ENCODE data around the gene MINDY3.

MINDY3 gene

GRCh38 chr10:15843695-15844094, 16.6 kb downstream of the MINDY3 start:
- no peak for ATAC-seq
- no peak for DNase-seq
- no peak overlapping the region for H3K4me3 Mint-ChIP-seq
- peaks cover 19% of the 10 kb centered on the region for H3K36me3 Mint-ChIP-seq (ENCODE audit: low read depth)
- H3K27me3 Mint-ChIP-seq, result no peaks in the 10 kb centered on the region
- H3K9me3 Mint-ChIP-seq, result no peaks in the 10 kb centered on the region
- no peak overlapping the region for H3K27ac Mint-ChIP-seq
- H3K4me1 Mint-ChIP-seq, result peaks cover 17% of the 10 kb centered on the region

DNA sequence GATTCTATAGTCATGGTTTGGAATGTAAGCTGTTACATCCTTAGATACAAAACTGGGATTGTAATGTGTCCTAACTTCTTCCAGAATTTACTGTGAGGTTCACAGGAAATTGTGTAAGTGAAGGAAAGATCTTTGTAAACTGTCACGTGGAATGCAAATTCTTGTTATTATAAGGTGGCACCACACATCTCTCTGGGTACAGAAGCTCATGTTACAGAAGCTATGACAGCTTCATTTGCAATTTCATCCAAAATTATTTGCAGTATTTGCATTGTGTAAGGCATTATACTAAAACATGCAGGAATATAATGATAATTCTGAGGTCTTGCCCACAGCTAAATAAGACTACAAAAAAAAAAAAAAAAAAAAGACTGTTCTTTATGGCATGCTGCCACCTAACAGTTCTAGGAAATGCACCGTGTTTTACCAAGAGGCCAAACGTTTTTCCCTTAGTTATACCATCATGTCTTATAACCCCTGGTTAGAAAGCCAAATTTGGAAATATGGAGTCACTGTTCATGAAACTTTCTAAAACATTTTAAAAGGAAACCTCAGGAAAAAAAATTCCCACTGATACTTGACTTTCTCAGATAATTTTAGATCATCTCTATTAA, 17.6 kb downstream of the MINDY3 start:
- ATAC-seq (no peak), DNase-seq (no peak)
- peaks cover 13% of the 10 kb centered on the region for H3K36me3 Mint-ChIP-seq (ENCODE audit: low read depth)

DNA sequence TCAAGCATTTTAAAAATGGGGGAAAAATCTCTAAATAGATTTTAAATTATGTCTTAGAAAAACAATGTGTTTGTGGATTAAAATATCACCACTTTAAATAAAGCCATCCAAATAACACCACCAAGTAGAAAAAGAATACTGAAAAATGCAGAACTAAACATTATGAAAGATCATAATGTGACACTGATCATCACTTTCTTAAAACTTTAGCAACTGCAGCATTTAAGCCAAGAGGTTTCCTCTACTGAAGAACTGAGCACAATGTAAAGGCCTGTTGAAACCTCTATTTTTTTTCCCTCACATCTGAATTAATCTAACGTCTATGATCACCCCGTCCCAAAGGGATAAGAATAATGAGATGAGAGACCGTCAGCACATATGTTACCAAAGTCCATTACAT, 18.6 kb downstream of the MINDY3 start:
- ATAC-seq (no peak), DNase-seq (no peak)
- peaks cover 10% of the 10 kb centered on the region for H3K36me3 Mint-ChIP-seq (ENCODE audit: low read depth)
- no peaks in the 10 kb centered on the region for H3K27me3 Mint-ChIP-seq
- no peaks in the 10 kb centered on the region for H3K9me3 Mint-ChIP-seq
- H3K4me1 Mint-ChIP-seq, result peaks cover 17% of the 10 kb centered on the region
- no peak overlapping the region for H3K27ac Mint-ChIP-seq
- no peak overlapping the region for H3K4me3 Mint-ChIP-seq

More for the DNA sequence above, 17.6 kb downstream of the MINDY3 start:
- no peaks in the 10 kb centered on the region for H3K27me3 Mint-ChIP-seq
- peaks cover 17% of the 10 kb centered on the region for H3K4me1 Mint-ChIP-seq
- H3K27ac Mint-ChIP-seq, result peak overlapping the region; percentile 25
- H3K4me3 Mint-ChIP-seq, result no peak overlapping the region
- H3K9me3 Mint-ChIP-seq, result no peaks in the 10 kb centered on the region

DNA sequence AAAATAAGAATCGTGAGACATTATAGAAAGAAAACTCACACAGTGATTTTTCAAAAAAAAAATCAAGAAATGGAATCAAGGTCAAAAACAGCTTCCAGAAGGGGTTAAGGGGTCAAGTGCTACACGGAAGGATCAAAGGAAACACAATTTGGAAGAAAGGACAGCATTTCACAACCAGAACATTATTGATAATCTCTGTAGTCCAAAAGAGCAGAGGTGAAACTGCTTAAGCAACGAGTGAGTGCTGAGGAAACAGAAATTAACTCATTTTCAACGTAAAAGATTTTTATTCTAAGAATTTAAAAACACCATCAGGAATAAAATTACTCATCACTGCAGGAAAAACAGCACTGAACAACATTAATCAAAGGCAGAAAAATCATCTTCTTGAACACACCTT, 23.5 kb downstream of the MINDY3 start:
- Mint-ChIP-seq H3K9me3 (no peaks in the 10 kb centered on the region), H3K36me3 (ENCODE audit: low read depth) (peaks cover 16% of the 10 kb centered on the region), H3K4me3 (no peak overlapping the region), H3K4me1 (peaks cover 8% of the 10 kb centered on the region), H3K27ac (no peak overlapping the region), H3K27me3 (no peaks in the 10 kb centered on the region)
- no peak for DNase-seq
- no peak for ATAC-seq

DNA sequence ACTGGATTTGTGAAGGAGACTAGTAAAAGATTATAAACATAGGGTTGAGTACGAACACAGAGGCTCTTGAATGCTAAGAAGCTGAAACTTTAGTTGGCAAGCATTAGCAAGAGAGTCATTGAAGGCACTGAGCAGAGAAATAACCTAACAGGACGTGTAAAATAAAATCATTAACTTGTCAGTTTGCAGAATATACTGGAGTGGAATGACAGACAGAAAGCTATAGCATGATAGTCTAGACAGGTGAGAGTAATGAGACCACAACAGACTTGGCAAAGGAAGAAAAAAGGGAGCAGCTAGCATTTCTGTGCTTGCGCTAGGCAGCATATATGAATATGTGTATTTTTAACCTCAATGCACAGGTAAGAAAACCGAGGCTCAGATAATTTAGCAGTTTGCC, 30.8 kb downstream of the MINDY3 start:
- Mint-ChIP-seq H3K4me1 (peaks cover 18% of the 10 kb centered on the region), H3K36me3 (ENCODE audit: low read depth) (peaks cover 48% of the 10 kb centered on the region), H3K27me3 (no peaks in the 10 kb centered on the region), H3K9me3 (no peaks in the 10 kb centered on the region), H3K4me3 (no peak overlapping the region), H3K27ac (no peak overlapping the region)
- ATAC-seq (no peak), DNase-seq (no peak)

- no peak overlapping the region for H3K4me3 Mint-ChIP-seq
- DNase-seq, result no peak
- peaks cover 47% of the 10 kb centered on the region for H3K36me3 Mint-ChIP-seq (ENCODE audit: low read depth)
- H3K9me3 Mint-ChIP-seq, result no peaks in the 10 kb centered on the region
- H3K27ac Mint-ChIP-seq, result no peak overlapping the region
- no peaks in the 10 kb centered on the region for H3K4me1 Mint-ChIP-seq
- ATAC-seq, result no peak
- no peaks in the 10 kb centered on the region for H3K27me3 Mint-ChIP-seq
Observed at GRCh38 chr10:15824498-15824897, 35.8 kb downstream of the MINDY3 start.

DNA sequence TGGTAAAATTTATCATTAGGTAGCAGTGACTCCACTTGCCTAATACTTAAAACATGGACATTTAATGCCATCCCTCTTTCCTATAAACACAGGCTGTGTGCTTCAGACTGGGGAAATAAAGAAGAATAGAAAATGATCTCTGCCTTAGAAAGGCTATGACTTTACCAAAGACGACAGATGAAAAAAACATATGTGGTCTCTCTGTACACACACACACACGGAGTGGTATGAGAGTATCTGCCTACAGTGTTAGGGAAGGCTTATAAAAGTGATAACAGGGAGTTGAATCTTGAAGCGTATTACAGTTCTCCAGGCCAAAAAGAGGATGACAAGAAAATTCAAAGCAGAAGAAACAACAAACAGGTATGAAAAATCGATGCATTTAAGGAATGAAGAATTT, 38.2 kb downstream of the MINDY3 start:
- ATAC-seq (no peak), DNase-seq (no peak)
- Mint-ChIP-seq H3K27ac (no peak overlapping the region), H3K27me3 (no peaks in the 10 kb centered on the region), H3K36me3 (ENCODE audit: low read depth) (peaks cover 51% of the 10 kb centered on the region), H3K9me3 (no peaks in the 10 kb centered on the region), H3K4me3 (no peak overlapping the region), H3K4me1 (no peaks in the 10 kb centered on the region)

DNA sequence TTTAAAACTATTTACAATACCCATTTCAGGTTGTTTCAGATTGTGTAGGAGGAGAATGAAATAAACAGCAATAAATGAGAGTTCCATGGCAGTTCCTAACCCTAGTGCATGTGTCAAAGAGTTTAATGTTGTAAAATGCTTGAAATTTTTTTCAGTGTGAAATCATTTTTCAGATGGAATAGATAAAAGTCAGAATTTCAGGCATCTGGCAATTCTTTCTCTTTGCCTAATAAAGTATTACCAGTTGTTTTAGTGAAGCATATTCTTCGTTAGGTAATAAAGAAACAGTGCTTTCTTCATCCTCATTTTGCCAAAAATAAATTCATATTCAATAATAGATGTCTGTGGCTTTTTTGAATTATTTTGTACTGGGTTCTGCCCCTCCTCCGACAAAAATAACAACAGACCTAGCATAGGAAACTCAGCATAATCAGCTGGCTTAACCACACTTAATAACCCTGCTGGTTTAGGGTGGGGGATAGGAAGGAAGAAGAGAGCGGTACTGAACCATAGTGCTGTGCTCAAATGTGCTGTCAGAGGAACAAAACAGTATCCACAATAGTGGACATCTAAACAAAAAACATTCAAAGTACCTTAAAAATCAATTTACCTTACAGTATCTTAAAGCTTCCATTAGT, 39.1 kb downstream of the MINDY3 start:
- ATAC-seq, result no peak
- no peak overlapping the region for H3K4me3 Mint-ChIP-seq
- DNase-seq, result no peak

GRCh38 chr10:15817409-15818046, 42.8 kb downstream of the MINDY3 start:
- H3K27me3 Mint-ChIP-seq, result no peaks in the 10 kb centered on the region
- H3K36me3 Mint-ChIP-seq (ENCODE audit: low read depth), result peaks cover 55% of the 10 kb centered on the region
- H3K27ac Mint-ChIP-seq, result no peak overlapping the region
- DNase-seq, result no peak
- H3K9me3 Mint-ChIP-seq, result no peaks in the 10 kb centered on the region
- no peak overlapping the region for H3K4me3 Mint-ChIP-seq
- no peak for ATAC-seq
- H3K4me1 Mint-ChIP-seq, result no peaks in the 10 kb centered on the region

More for the DNA sequence above, 39.1 kb downstream of the MINDY3 start:
- H3K4me1 Mint-ChIP-seq, result no peaks in the 10 kb centered on the region
- no peaks in the 10 kb centered on the region for H3K27me3 Mint-ChIP-seq
- no peak overlapping the region for H3K27ac Mint-ChIP-seq
- H3K9me3 Mint-ChIP-seq, result no peaks in the 10 kb centered on the region
- H3K36me3 Mint-ChIP-seq (ENCODE audit: low read depth), result peaks cover 54% of the 10 kb centered on the region

- Mint-ChIP-seq H3K36me3 (ENCODE audit: low read depth) (peaks cover 48% of the 10 kb centered on the region), H3K27ac (no peak overlapping the region), H3K27me3 (no peaks in the 10 kb centered on the region), H3K9me3 (no peaks in the 10 kb centered on the region), H3K4me1 (no peaks in the 10 kb centered on the region), H3K4me3 (no peak overlapping the region)
- no peak for ATAC-seq
- DNase-seq, result no peak
Observed at GRCh38 chr10:15815242-15815885, 44.9 kb downstream of the MINDY3 start.

DNA sequence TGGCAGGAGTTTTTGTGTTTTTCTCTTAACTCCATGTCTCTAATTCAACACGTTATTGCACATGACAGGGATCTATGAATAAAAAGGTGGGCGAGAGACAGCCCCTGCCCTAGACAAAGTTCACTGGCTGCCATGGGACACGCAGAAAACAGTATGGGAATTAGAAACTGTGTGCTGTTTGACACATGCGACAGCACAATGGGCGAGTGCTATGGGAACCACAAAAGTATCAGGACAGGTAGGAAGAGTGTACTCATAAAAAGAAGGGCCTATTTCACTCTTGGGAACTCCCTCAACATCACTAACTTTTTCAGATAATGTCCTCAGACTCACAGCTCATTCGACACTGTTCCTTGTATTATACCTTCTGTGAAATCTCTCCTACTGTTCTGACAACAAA, 45.7 kb downstream of the MINDY3 start:
- H3K27ac Mint-ChIP-seq, result no peak overlapping the region
- H3K36me3 Mint-ChIP-seq (ENCODE audit: low read depth), result peaks cover 42% of the 10 kb centered on the region
- H3K4me1 Mint-ChIP-seq, result no peaks in the 10 kb centered on the region
- H3K9me3 Mint-ChIP-seq, result no peaks in the 10 kb centered on the region
- H3K27me3 Mint-ChIP-seq, result no peaks in the 10 kb centered on the region
- no peak for DNase-seq
- H3K4me3 Mint-ChIP-seq, result no peak overlapping the region
- no peak for ATAC-seq

GRCh38 chr10:15813415-15813814, 46.9 kb downstream of the MINDY3 start:
- DNase-seq (no peak), ATAC-seq (no peak)
- Mint-ChIP-seq H3K27me3 (no peaks in the 10 kb centered on the region), H3K27ac (no peak overlapping the region), H3K9me3 (no peaks in the 10 kb centered on the region), H3K4me1 (no peaks in the 10 kb centered on the region), H3K4me3 (no peak overlapping the region), H3K36me3 (ENCODE audit: low read depth) (peaks cover 35% of the 10 kb centered on the region)

DNA sequence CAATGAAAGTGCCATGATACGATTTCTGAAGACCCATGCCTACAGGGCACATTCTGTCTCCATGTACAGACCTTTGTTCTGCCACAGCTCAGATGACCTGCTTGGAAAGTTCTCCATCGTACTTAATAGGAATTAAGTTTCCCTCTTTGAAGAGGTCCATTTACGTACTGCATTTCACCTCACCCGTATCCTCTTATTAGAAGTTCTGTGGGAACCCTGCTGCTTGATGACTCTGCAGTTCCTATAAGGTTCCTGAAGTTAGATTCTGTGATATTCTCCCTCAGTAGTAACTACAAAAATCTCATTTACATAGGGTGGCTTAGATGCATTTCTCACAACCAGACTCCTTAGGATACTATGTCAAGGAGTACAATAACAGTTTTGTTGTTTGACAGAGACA, 50.9 kb downstream of the MINDY3 start:
- H3K27ac Mint-ChIP-seq, result no peak overlapping the region
- H3K9me3 Mint-ChIP-seq, result no peaks in the 10 kb centered on the region
- DNase-seq (no peak), ATAC-seq (no peak)
- no peaks in the 10 kb centered on the region for H3K27me3 Mint-ChIP-seq
- no peaks in the 10 kb centered on the region for H3K4me1 Mint-ChIP-seq
- H3K4me3 Mint-ChIP-seq, result no peak overlapping the region
- peaks cover 39% of the 10 kb centered on the region for H3K36me3 Mint-ChIP-seq (ENCODE audit: low read depth)

GRCh38 chr10:15808204-15808797, 52.0 kb downstream of the MINDY3 start:
- DNase-seq, result no peak
- Mint-ChIP-seq H3K4me1 (peaks cover 2% of the 10 kb centered on the region), H3K27ac (no peak overlapping the region), H3K27me3 (no peaks in the 10 kb centered on the region), H3K36me3 (ENCODE audit: low read depth) (peaks cover 38% of the 10 kb centered on the region), H3K4me3 (no peak overlapping the region), H3K9me3 (no peaks in the 10 kb centered on the region)
- no peak for ATAC-seq
